Astrocyte (in vitro differentiated cells and primary cell): ENCODE measurements around the gene A1BG.

Experiments used
- EZH2 ChIP-seq: IDR thresholded peaks from 2 replicates; pipeline ENCODE4 v1.6.1; 2012; ENCODE audit warnings: mild to moderate bottlenecking, low read length, inconsistent platforms; ENCODE audit not compliant: insufficient read depth
- TF ChIP-seq, protein P1 (sequence below): IDR thresholded peaks from 2 replicates; pipeline ENCODE4 v1.5.1; 2011; ENCODE audit warnings: low read depth, mild to moderate bottlenecking, inconsistent platforms, low read length, moderate library complexity; ENCODE audit not compliant: insufficient read depth

DNA sequence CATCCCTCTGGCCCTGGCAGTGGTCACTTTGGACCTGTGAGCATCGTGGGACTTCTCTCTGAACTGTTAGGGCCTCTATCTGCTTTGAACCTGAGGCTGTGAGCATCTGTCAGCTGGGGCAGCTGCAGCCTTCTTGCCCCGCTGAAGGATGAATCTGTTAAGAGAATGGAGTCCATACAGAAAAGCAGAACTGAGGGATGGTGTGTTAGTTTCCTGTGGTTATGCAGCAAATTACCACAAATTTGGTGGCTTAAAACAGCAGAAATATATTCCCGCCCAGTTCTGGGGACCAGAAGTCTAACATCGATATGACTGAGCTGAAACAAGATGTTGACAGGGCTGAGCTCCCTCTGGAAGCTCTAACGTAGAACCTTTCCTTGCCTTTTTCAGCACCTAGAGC is 10.9 kb upstream of the A1BG start:
- TF ChIP-seq, protein P1, sequence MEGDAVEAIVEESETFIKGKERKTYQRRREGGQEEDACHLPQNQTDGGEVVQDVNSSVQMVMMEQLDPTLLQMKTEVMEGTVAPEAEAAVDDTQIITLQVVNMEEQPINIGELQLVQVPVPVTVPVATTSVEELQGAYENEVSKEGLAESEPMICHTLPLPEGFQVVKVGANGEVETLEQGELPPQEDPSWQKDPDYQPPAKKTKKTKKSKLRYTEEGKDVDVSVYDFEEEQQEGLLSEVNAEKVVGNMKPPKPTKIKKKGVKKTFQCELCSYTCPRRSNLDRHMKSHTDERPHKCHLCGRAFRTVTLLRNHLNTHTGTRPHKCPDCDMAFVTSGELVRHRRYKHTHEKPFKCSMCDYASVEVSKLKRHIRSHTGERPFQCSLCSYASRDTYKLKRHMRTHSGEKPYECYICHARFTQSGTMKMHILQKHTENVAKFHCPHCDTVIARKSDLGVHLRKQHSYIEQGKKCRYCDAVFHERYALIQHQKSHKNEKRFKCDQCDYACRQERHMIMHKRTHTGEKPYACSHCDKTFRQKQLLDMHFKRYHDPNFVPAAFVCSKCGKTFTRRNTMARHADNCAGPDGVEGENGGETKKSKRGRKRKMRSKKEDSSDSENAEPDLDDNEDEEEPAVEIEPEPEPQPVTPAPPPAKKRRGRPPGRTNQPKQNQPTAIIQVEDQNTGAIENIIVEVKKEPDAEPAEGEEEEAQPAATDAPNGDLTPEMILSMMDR = no peak
- TF ChIP-seq EZH2 = no peak
